Left renal cortex interstitium (tissue), 4 donors: Measurements from ENCODE around the gene KIFC1. TPM values are rescaled to one million over a fixed set of nuclear protein-coding genes. Genes with fewer than 3 reads are reported as not detected.

ENCODE experiments used
- DNase-seq, 4 donors: peaks; one replicate each; pipeline ENCODE4 v3.0.0-alpha.2; 2013; ENCODE audit warnings: low read depth in 4 of 4, low spot score in 2 of 4, missing footprints in 1 of 4
- polyA plus RNA-seq, 4 donors: library from polyadenylated mRNA; unstranded; fragments of 120-200 nt; gene quantifications; one replicate each; pipeline ENCODE4 v1.2.1, GENCODE V29; 2013; ENCODE audit not compliant: insufficient read length in 4 of 4

Gene KIFC1
- polyA plus RNA-seq, 4 donors: 35.9 to 49.1 (median 43.3) TPM

- DNase-seq: no peak
These were observed 33.4 kb downstream of the KIFC1 start for GRCh38 chr6:33424855-33425667.

GRCh38 chr6:33425668-33426577 lies 34.3 kb downstream of the KIFC1 start:
- DNase-seq: peak in 1 of 4 donors; percentile 75

GRCh38 chr6:33426590-33427511 lies 35.2 kb downstream of the KIFC1 start:
- DNase-seq: no peak

GRCh38 chr6:33427585-33428223 lies 36.1 kb downstream of the KIFC1 start:
- no peak for DNase-seq

GRCh38 chr6:33428224-33428965 lies 36.8 kb downstream of the KIFC1 start:
- no peak for DNase-seq

- DNase-seq: no peak
These were observed 37.5 kb downstream of the KIFC1 start for GRCh38 chr6:33428966-33429749.

GRCh38 chr6:33429750-33430052 lies 38.1 kb downstream of the KIFC1 start:
- DNase-seq: no peak

GRCh38 chr6:33430334-33430733 lies 38.7 kb downstream of the KIFC1 start:
- DNase-seq: no peak

- DNase-seq: no peak
These were observed 39.6 kb downstream of the KIFC1 start for GRCh38 chr6:33430991-33431879.

GRCh38 chr6:33431880-33432541 lies 40.4 kb downstream of the KIFC1 start:
- no peak for DNase-seq

GRCh38 chr6:33432546-33432945 lies 40.9 kb downstream of the KIFC1 start:
- DNase-seq: no peak

GRCh38 chr6:33433001-33433543 lies 41.4 kb downstream of the KIFC1 start:
- DNase-seq: no peak

GRCh38 chr6:33433544-33434191 lies 42.0 kb downstream of the KIFC1 start:
- DNase-seq: no peak

GRCh38 chr6:33434961-33435360 lies 43.3 kb downstream of the KIFC1 start:
- no peak for DNase-seq

- DNase-seq: no peak
These were observed 46.0 kb downstream of the KIFC1 start for GRCh38 chr6:33437666-33438065.

- DNase-seq: no peak
These were observed 47.5 kb downstream of the KIFC1 start for GRCh38 chr6:33438978-33439594.
